GM15510 (cell line): Measurements from ENCODE around the gene CYP46A1.

Experiments used
- POLR2A ChIP-seq: IDR thresholded peaks from 3 replicates; pipeline ENCODE4 v1.6.1; 2011; ENCODE audit warnings: borderline replicate concordance; ENCODE audit not compliant: insufficient read length; ENCODE audit errors: extremely low read depth

The CYP46A1 gene

GRCh38 chr14:99704037-99704436 lies 19.9 kb downstream of the CYP46A1 start:
- TF ChIP-seq POLR2A, result no peak

- no peak for TF ChIP-seq POLR2A
Measured at GRCh38 chr14:99706107-99706900, 22.2 kb downstream of the CYP46A1 start.

- no peak for TF ChIP-seq POLR2A
Measured at GRCh38 chr14:99707420-99707819, 23.3 kb downstream of the CYP46A1 start.

- no peak for TF ChIP-seq POLR2A
Measured at GRCh38 chr14:99707921-99708320, 23.8 kb downstream of the CYP46A1 start.

DNA sequence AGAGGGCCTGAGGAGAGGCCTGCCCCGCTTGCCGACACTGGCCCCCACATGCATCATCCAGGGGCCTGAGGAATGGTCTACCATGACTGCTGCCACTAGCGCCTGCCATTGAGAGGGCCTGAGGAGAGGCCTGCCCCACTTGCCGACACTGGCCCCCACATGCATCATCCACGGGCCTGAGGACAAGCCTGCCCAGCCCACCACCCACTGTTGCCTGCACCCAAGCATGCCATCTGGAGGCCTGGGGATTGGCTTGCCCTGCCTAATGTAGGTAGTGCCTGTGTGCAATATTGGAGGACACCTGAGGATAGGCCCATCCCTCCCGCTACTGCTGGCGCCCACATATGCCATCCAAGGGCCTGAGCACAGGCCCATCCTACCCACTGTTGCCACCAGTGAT lies 24.4 kb downstream of the CYP46A1 start:
- TF ChIP-seq POLR2A, result no peak

DNA sequence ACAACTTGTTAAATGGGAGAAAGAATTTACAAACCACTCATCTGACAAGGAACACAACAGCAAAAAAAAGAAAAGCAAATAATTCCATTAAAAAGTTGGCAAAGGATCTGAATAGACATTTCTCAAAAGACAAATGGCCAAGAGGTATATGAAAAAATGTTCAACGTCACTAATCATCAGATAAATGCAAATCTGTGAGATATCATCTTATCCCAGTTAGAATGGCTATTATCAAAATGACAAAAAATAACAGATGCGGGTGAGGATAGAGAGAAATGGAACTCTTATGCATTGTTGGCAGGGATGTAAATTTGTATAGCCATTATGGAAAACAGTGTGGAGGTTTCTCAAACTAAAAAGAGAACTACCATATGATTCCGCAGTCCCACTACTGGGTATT lies 29.9 kb downstream of the CYP46A1 start:
- no peak for TF ChIP-seq POLR2A

DNA sequence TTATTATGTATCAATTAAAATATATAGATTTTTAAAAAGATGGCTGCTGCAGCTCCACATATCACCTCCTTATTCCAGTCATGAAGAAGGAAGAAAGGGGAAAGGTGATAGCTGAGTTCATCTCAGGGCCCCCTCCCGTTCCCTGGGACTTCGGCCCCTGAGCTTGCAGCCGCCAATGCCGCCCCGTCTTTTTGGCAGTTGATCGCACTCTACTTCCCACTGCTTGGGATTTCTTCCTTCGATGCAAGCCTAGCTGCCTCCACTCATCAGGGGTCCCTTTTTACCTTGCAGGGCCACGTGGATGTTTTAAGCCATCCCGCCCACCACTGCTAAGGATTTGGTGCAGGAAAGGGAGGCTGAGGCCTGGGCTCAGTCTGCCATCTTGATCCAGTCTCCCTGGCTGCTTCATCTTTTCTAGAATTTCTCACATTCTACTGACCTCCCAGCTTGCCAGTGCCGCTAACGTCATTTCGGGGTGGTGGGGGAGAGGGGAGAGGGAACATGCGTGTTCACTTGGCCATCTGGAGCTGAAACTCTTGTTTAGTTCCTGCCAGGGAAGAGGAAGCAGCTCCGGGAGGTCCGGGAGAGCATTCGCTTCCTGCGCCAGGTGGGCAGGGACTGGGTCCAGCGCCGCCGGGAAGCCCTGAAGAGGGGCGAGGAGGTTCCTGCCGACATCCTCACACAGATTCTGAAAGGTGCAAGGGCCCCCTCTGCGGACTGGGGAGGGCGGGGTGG lies 31.3 kb downstream of the CYP46A1 start:
- TF ChIP-seq POLR2A, result no peak

GRCh38 chr14:99716091-99716849 lies 32.2 kb downstream of the CYP46A1 start:
- TF ChIP-seq POLR2A, result no peak

- TF ChIP-seq POLR2A, result no peak
Measured at GRCh38 chr14:99716850-99717681, 33.0 kb downstream of the CYP46A1 start.

GRCh38 chr14:99717682-99718013 lies 33.5 kb downstream of the CYP46A1 start:
- no peak for TF ChIP-seq POLR2A

DNA sequence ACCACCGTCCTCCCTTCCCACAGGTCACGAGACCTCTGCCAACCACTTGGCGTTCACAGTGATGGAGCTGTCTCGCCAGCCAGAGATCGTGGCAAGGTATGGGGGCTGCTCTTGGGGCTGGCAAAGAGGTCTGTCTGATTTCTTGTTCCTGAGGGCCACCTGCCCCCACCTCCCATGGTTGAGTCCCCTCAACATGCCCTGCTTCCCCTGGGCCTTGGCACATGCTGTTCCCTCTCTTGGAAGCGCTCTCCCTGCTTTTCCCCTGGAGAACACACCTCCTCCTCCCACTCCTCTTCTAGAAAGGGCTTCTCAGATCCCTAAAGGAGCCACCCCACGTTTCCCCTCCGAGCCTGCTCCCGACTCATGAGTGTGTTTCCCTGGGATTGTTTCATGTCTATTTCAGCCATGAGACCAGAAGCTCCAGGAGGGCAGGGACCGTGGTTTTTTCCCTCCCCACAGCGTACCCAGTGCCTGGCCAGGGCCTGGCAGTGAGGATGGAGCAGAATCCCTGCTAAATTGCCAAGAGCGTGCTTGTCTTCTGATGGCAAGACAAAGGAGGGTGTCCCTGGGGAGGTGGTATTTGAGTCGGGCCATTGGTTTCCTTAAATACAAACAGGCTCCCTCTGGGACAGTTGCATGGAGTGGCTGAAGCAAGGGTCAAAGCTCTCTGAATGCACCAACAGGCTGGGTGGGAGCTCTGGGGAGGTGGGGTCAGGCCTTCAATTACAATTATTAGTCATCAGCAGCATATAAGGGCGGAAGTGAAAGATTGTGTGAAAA lies 34.1 kb downstream of the CYP46A1 start:
- no peak for TF ChIP-seq POLR2A

DNA sequence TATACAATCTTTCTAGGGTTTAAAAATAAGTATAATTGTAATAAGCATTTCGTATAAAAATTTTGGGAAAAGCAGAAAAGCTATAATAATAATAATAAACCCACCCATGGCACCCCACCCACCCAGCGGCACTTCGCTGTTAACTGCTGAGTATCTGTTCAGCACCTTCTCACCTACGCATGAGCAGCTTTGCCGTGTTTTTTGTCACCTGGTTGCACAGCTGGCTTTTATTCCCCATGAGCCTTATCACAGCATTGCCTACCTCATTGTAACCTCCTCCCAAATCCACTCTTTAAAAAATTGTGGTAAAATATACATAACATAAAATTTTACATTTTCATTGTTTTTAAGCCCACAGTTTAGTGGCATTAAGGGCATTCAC lies 34.7 kb downstream of the CYP46A1 start:
- TF ChIP-seq POLR2A, result no peak

- no peak for TF ChIP-seq POLR2A
Measured at GRCh38 chr14:99720941-99721791, 37.1 kb downstream of the CYP46A1 start.
